ENCODE measurements around the gene KCNH5.

The KCNH5 gene

DNA sequence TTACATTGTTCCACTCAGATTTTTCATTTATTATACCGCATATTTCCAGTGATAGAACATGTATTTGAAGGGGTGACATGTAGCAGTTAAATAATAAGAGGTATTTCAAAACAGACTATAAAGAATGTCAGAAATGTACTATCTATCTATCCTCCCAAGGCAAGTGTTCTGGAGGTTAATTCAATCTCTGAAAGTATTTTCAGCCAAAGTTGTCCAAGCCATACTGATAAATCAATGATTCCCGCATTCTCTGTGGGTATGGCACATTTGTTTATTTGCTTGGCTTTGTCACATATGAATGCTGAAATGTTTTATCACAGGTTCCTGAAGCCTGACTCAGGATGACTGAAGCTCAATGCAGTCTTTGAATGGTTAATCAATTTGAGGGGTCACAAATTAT, 35.8 kb downstream of the KCNH5 start:
- DNase-seq (ENCODE audit: extremely low read depth in 1 of 2, low read depth in 1 of 2), result no peak

DNA sequence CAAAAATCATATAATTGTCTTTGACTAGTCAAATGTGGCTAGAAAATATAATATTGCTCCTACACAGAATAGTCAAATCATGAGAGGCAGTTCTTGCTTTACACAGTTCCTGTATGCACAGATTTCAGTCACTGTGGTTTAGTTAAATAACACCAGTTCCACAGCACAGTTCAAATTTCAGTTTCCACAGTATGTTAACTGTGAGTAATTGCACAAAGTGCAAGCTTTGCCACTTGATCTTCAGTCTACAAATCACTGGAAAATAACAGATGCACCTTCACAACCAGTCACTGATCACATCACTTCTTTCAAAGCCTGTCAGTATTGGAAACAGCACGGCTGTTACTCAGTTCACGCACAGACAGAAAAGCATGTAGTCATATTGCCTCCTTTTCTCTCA, 38.7 kb downstream of the KCNH5 start:
- no peak for DNase-seq (ENCODE audit: extremely low read depth in 1 of 2, low read depth in 1 of 2)

DNA sequence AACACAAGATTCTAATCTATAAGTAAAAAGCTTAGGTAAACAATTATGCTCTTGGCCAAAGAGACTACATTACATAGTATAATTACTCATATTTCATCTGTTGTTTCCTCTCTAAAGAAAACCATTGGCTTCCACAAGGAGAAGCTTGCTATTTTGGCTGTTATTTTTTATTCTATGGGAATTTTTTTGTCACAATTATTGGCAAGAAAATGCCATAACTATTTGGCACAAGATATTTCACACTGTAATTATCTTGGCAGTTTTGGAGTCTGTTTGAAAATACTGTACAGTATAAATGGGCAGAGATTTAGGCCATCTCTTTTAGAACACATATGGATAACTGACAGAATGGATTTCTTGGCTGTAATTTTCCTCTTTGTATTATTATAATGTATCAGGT, 51.2 kb downstream of the KCNH5 start:
- no peak for DNase-seq (ENCODE audit: extremely low read depth in 1 of 2, low read depth in 1 of 2)

GRCh38 chr14:62988967-62989366, 56.3 kb downstream of the KCNH5 start:
- DNase-seq (ENCODE audit: extremely low read depth in 1 of 2, low read depth in 1 of 2), result no peak

GRCh38 chr14:62983821-62984220, 61.4 kb downstream of the KCNH5 start:
- DNase-seq (ENCODE audit: extremely low read depth in 1 of 2, low read depth in 1 of 2), result no peak

- no peak for DNase-seq (ENCODE audit: extremely low read depth in 1 of 2, low read depth in 1 of 2)
Observed at GRCh38 chr14:62980693-62981092, 64.6 kb downstream of the KCNH5 start.

- no peak for DNase-seq (ENCODE audit: extremely low read depth in 1 of 2, low read depth in 1 of 2)
Observed at GRCh38 chr14:62957562-62957961, 87.7 kb downstream of the KCNH5 start.

- DNase-seq (ENCODE audit: extremely low read depth in 1 of 2, low read depth in 1 of 2), result no peak
Observed at GRCh38 chr14:62956413-62956812, 88.8 kb downstream of the KCNH5 start.

GRCh38 chr14:62954165-62954564, 91.1 kb downstream of the KCNH5 start:
- DNase-seq (ENCODE audit: extremely low read depth in 1 of 2, low read depth in 1 of 2), result no peak

DNA sequence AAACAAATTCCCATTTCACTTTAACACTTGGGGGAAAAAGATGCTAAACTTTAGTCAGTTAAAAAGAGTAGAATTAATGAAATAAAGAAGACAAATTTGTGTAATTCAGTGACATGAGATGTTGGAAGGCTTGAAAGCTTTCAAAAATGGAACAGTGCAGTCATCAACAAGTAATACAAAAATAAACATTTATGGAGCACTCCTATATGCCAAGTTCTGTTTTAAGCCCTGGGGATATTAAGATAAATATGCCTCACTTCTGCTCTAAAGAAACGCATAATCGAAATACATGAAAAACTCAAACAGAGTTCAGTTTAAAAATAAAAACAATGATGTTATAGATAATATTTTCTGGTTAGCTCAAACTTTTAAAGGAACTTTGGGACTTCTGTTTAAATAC, 93.0 kb downstream of the KCNH5 start:
- DNase-seq (ENCODE audit: extremely low read depth in 1 of 2, low read depth in 1 of 2), result no peak

DNA sequence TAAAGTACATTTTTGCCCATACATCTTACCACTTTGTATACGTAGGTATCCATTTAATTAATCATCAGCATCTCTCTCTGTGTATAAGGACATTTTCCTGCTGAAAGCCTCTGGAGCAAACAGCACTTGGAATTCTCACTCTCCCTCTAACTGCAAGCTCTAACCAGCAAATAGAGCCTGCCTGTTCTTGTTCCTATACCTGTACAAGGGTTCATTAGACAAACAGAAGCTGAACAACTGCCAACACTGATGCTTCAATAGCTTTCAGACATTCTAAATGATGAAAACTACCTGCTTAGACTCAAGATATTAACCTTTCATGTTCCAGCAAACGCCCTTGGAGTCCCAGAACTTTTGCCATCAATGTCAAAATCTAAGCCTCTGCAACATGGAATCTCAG, 98.0 kb downstream of the KCNH5 start:
- DNase-seq (ENCODE audit: extremely low read depth in 1 of 2, low read depth in 1 of 2), result no peak

- no peak for DNase-seq (ENCODE audit: extremely low read depth in 1 of 2, low read depth in 1 of 2)
Observed at GRCh38 chr14:62946221-62946620, 99.0 kb downstream of the KCNH5 start.

DNA sequence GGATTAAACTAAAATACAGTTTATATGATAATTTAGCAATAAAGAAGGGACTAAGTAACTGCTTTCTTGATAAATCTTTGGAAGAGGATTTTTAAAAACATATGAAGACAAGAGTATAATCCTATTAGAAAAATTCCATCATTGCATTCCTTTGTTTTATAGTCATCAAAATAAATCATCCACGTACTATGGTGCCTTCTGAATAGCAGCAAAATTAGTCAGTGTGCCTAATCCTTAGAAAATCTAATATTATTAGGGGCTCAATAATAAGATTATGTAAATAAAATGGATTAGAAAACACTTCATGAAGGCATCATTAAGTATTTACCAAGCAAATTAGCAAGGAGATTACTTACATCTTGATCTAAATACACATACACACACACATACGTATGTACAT, 102.1 kb downstream of the KCNH5 start:
- DNase-seq (ENCODE audit: extremely low read depth in 1 of 2, low read depth in 1 of 2), result no peak

DNA sequence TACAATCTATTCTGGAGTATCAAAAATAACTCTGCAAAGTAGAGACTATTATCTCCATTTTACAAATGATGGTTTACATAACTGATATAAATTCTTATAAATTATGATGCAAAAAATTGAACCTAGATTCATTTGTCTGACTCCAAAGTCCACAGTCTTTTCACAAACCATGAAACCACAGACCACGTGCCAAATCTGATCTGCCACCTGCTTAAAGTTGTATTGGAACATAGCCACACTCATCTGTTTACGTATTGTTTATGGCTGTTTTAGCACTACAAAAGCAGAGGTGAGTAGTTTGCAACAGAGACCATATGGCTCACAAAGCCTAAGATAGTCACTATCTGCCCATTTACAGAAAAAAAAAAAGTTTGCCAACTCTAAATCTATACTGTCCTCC, 105.3 kb downstream of the KCNH5 start:
- no peak for DNase-seq (ENCODE audit: extremely low read depth in 1 of 2, low read depth in 1 of 2)

DNA sequence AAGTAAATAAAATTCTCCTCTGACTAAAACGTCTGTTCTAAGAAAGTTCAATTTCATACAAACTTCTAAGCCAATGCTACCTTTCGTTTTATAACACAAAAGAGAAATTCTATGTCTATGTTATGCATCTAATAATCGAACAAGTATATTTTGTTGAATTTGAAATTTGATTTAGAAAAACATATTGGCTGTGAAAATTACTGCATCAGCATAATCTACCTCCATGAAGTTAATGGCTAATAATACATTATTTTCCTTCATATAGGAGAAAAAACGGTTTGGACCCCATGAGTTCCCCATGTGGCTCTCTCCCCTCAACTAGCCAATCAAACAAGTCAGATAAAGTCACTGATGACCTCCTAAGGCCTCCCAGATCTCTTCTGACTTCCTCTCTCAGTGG, 106.5 kb downstream of the KCNH5 start:
- DNase-seq (ENCODE audit: extremely low read depth in 1 of 2, low read depth in 1 of 2), result no peak

DNA sequence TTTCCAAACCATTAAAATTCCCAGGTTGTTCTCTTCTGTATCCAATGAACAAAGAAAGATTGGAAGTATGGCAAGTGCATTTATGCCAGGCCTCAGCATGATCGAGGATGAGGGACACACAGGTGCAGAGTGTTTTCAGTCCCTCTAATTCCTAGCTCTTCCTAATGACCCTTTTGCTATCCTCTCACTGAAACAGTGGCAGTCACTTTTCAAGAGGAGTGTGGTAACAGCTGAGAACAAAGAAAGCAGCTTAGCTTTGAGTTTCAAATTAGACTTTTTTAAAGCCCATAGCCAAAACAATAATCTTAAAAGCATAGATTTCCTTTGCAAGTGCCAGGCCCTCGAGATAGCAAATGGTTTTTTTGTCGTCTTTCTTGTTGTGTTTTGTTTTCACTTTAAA, 110.8 kb downstream of the KCNH5 start:
- DNase-seq (ENCODE audit: extremely low read depth in 1 of 2, low read depth in 1 of 2), result no peak

DNA sequence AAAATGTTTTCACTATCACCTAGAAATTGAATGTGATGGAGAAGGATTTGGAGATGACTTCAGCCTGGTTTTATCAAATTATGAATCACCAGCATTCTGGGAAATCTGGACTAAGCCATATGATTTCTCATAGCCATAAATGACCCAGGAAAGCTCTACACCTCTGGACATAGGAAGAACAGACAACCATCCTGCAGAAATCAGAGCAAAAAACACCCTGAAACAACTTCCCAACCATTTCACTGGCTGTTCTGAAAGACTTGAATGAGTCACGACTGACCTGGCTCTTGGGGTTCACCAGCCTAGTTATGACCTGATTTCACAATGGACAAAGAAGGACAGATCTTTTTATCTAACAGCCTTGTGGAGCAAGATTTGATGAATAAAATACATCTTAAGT, 123.8 kb downstream of the KCNH5 start:
- no peak for DNase-seq (ENCODE audit: extremely low read depth in 1 of 2, low read depth in 1 of 2)

DNA sequence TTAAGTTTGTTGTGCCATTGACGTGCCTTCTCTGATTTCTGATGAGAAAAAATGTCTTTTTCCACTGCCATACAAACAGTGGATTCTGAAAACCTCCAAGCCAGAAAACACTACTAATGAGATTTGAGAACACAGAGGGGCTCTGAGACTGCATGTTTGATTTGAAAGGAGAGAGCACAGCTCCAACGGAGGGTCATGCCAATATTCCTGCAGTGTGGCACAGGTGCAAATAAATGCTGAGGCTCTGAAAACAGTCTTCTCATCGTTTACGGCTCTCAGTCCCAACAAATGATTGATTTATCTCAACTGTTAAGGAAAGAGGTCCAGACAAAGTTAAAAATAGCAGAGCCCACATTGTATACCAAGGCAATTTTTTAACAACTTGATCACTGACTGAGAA, 128.7 kb downstream of the KCNH5 start:
- no peak for DNase-seq (ENCODE audit: extremely low read depth in 1 of 2, low read depth in 1 of 2)

GRCh38 chr14:62914873-62915272, 130.4 kb downstream of the KCNH5 start:
- no peak for DNase-seq (ENCODE audit: extremely low read depth in 1 of 2, low read depth in 1 of 2)

- DNase-seq (ENCODE audit: extremely low read depth in 1 of 2, low read depth in 1 of 2), result no peak
Observed at GRCh38 chr14:62914025-62914424, 131.2 kb downstream of the KCNH5 start.

DNA sequence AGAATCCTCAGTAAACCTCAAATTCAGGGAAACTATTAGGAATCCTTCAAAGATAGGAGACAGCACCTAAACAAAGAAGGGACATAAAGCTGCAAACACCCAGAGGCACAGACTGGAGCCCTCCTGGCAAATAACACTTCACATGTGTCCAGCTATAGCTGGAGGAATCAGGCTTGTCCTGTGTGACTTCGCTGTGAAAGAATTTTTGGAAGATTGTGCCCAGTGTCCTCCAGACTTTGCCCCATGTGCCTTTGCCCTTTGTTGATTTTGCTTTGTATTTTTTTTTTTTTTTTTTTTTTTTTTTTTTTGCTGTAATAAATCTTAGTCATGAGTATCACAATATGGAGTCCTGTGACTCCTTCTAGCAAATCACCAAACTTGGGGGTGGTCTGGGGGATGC, 136.8 kb downstream of the KCNH5 start:
- no peak for DNase-seq (ENCODE audit: extremely low read depth in 1 of 2, low read depth in 1 of 2)

DNA sequence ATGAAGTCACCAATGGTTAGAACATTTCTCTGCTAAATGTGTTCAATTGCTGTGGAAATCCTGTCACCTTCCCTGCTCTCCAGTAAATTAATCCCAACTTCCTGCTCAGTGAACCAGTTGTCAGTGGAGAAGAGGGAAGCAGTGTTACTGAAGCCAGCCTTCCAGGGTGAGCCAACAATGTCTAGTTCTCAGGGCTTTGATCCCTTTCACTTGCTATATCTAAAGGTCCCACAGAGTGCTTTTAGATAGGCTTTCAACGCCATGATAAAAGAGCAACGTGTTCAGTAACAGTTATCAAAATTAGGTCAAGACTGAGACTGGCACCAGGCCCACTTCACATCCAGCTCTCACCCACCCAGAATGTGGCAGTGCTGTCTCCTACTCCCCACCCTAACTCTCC, 139.7 kb downstream of the KCNH5 start:
- DNase-seq (ENCODE audit: extremely low read depth in 1 of 2, low read depth in 1 of 2), result no peak

- no peak for DNase-seq (ENCODE audit: extremely low read depth in 1 of 2, low read depth in 1 of 2)
Observed at GRCh38 chr14:62897771-62898170, 147.5 kb downstream of the KCNH5 start.

GRCh38 chr14:62896932-62897456, 148.3 kb downstream of the KCNH5 start:
- DNase-seq (ENCODE audit: extremely low read depth in 1 of 2, low read depth in 1 of 2), result no peak
